GM21619 (cell line): ENCODE data around the gene FLRT1.
"Not testable (repeated sequence)": the region's sequence is repeated elsewhere in the genome, so short reads cannot be mapped to it uniquely, and the experiment has no call there.

Experiments
- ATAC-seq: cut with Tn5 transposase; IDR thresholded peaks from one replicate; pipeline ENCODE4 v1.9.1; 2021; ENCODE audit not compliant: unreplicated experiment

FLRT1 gene

GRCh38 chr11:64044730-64045393 is 9.1 kb downstream of the FLRT1 start:
- ATAC-seq, result no peak

GRCh38 chr11:64045700-64046099 is 10.0 kb downstream of the FLRT1 start:
- ATAC-seq, result no peak

- not testable (repeated sequence) for ATAC-seq
These were observed 11.6 kb downstream of the FLRT1 start for GRCh38 chr11:64047373-64047772.

GRCh38 chr11:64048042-64048854 is 12.5 kb downstream of the FLRT1 start:
- ATAC-seq, result no peak

- ATAC-seq, result no peak
These were observed 13.8 kb downstream of the FLRT1 start for GRCh38 chr11:64049509-64049908.

GRCh38 chr11:64051297-64051696 is 15.6 kb downstream of the FLRT1 start:
- no peak for ATAC-seq

- ATAC-seq, result no peak
These were observed 16.7 kb downstream of the FLRT1 start for GRCh38 chr11:64052436-64052835.

- ATAC-seq, result no peak
These were observed 17.3 kb downstream of the FLRT1 start for GRCh38 chr11:64052938-64053622.

GRCh38 chr11:64053699-64054098 is 18.0 kb downstream of the FLRT1 start:
- ATAC-seq, result no peak

- ATAC-seq, result no peak
These were observed 19.3 kb downstream of the FLRT1 start for GRCh38 chr11:64055077-64055476.

- ATAC-seq, result no peak
These were observed 20.6 kb downstream of the FLRT1 start for GRCh38 chr11:64056213-64056785.

GRCh38 chr11:64056861-64057260 is 21.1 kb downstream of the FLRT1 start:
- no peak for ATAC-seq

- ATAC-seq, result no peak
These were observed 22.2 kb downstream of the FLRT1 start for GRCh38 chr11:64057890-64058289.

GRCh38 chr11:64058494-64058893 is 22.8 kb downstream of the FLRT1 start:
- ATAC-seq, result no peak

- ATAC-seq, result no peak
These were observed 23.8 kb downstream of the FLRT1 start for GRCh38 chr11:64059339-64060140.

- no peak for ATAC-seq
These were observed 24.6 kb downstream of the FLRT1 start for GRCh38 chr11:64060263-64060860.

GRCh38 chr11:64060861-64061444 is 25.2 kb downstream of the FLRT1 start:
- ATAC-seq, result no peak

- no peak for ATAC-seq
These were observed 26.7 kb downstream of the FLRT1 start for GRCh38 chr11:64062185-64063039.

GRCh38 chr11:64063777-64064176 is 28.0 kb downstream of the FLRT1 start:
- no peak for ATAC-seq
